Measurements from ENCODE around the gene ATXN7L1.
"Not testable (repeated sequence)": the region's sequence is repeated elsewhere in the genome, so short reads cannot be mapped to it uniquely, and the experiment has no call there.

Gene ATXN7L1

GRCh38 chr7:105860793-105861192, 15.6 kb downstream of the ATXN7L1 start:
- no peak for DNase-seq (ENCODE audit: low spot score)

DNA sequence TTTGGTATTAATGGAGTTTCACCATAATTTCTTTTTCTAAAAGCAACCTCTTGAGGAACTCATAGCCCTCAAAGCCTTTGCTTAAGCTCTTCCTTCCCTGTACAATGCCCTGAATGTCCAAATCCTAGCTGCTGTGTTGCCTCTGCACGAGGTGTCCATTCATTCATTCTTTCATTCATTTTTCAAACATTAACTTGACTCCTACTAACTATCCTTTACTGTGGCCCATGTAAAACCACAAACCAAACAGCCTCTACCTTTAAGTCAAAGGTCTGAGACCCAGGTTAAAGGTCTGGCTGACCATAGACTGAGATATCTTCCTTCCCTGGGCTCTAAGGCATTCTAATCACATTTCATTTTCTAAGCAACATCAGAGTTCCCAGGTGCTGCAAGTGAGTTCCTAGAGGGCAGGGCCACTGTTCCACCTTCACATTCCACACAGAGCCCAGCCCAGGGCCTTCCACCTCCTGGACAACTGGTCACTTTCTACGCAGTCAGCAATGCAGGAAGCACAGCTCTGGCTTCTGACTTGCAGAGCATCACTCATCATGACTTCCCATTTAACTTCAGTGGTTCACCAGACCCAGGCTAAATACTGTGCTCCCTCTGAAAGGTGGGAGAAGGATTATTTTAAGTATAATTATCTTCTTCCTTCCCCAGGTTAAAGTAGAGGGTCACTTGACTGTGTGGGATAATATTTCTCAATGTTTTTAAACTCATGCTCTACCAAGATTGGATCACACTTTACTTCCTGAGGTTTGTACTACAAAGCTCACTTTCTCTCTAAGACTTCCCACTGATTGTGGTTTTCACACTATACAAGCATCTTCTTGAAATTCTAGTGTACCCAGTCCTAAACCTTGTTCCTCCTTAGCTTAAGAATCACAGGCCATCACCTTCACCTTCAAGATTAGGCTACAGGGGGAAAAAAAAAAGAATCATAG, 19.1 kb downstream of the ATXN7L1 start:
- DNase-seq (ENCODE audit: low spot score), result no peak

DNA sequence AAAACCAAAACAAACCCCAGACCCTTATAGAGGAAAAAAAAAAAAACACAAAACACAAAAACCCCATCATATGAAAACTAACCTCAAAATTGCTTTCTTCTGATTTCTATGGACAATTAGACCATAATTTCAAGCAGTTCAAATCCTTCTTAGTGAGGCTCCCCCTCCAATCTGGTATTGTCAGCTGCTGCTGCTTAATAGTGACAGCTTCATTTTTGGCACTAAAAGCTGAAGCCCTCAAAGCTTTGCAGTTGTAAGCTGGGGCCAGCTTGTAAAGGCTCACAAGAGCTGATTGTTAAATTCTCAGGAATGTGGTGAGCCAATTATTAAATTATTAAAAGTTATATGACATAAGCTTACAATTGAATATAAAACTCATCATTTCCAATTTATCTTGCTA, 21.9 kb downstream of the ATXN7L1 start:
- no peak for DNase-seq (ENCODE audit: low spot score)

GRCh38 chr7:105853931-105854419, 22.4 kb downstream of the ATXN7L1 start:
- DNase-seq (ENCODE audit: low spot score), result no peak

DNA sequence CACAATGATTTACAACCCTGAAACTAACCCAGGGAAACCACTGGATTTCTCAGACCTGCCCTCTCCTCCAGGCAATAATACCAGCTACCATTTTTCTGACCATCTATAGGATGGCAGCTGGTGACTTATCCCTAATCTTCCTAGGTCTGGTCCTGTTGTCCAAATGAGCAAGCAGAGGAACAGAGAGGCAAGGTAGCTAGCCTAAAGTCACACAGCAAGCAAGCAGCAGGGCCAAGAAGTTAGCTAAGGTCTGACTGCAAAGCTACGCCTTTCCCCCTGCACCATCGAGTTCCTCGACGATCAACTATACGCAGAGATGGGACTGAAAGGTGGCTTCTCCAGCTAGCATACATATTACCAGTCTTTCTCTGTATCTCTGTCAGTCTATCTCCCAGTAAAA, 25.3 kb downstream of the ATXN7L1 start:
- DNase-seq (ENCODE audit: low spot score), result no peak

- no peak for DNase-seq (ENCODE audit: low spot score)
Measured at GRCh38 chr7:105849122-105849855, 27.1 kb downstream of the ATXN7L1 start.

- no peak for DNase-seq (ENCODE audit: low spot score)
Measured at GRCh38 chr7:105846404-105846803, 30.0 kb downstream of the ATXN7L1 start.

- not testable (repeated sequence) for DNase-seq (ENCODE audit: low spot score)
Measured at GRCh38 chr7:105844681-105845080, 31.7 kb downstream of the ATXN7L1 start.

GRCh38 chr7:105841866-105842265, 34.5 kb downstream of the ATXN7L1 start:
- no peak for DNase-seq (ENCODE audit: low spot score)

GRCh38 chr7:105840981-105841749, 35.2 kb downstream of the ATXN7L1 start:
- no peak for DNase-seq (ENCODE audit: low spot score)

DNA sequence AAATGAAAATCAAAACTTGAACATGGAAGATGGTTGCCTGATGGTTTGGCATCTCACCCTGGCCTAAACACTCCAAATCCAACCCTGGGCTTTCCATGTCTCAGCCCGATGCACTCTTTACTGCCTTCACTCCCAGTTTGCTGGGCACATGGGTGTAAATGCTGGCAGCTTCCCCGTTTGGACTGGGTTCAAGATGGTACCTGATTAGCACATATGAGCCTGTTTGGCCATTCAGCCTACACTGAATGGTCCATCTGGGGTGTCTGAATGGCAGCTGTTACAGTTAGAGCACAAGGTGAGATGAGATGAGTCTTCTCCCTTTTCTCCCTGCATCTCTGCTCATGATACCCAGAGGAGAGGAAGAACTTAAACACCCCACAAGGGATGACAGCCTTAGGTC, 37.1 kb downstream of the ATXN7L1 start:
- DNase-seq (ENCODE audit: low spot score), result no peak

DNA sequence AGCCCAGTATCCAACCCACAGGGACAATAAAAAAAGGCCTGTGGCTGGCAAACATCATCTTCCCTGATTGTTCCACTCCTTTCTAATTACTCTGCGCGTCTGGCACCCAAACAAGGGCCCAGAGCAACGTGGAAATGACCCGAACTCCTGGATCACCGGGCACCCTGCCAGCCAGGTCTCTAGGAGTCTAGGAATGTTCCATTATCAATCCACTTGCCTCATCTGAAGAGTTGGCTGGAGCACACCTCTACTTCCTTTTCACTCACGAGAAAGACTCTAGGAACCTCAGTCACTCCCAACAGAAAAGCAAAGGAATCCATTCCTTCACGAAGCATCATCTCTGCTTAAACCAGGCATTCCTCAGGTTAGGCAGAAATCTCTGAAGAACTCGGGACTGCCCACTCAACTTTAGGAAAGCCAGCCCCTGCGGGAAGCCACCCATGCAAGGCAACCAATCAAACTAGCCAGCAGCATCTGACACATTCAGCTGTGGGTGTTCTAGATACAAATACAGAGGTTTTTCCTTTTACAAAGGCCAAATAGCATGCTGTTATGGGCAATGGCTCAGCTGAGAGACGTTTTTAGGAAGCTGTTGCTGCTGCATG, 37.7 kb downstream of the ATXN7L1 start:
- DNase-seq (ENCODE audit: low spot score), result no peak

DNA sequence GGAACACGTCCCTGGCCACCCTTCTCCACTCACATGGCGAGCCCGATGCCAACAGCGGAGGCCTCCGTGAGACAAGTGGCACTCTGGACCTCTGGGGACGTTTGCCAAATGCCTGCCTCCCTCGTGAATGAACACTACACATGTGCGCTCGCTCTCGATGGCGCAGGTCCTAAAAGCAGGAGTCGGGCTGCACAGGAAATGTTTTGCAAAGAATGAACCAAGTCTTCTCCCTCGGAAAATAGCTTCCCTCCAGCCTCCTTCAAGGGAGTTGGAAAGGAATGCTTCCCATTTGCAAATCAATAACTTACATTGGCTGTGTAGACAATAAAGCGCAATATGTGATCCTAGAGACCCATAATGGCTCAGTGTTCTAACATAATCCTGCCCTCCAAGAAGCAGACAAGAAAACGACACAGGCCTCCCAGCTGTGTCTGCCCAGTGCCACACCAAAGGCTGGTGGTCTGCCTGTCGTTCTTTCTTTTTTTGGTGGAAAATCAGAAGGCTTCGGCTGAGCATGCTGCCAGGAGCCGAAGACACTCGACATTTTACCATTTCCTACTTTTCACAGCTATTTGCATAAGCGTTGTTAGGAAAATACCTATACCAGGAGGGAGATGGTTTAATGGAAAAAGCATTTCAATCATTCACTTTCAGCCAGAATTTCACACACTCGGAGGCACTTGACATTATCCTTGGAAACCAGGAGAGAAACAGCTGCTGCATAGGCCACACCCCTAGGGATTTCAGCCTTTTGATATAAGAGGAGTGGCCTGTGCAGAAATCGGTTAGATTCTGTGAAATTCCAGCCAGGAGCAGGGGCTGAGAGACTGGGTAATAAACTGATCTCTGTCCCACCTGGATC, 38.4 kb downstream of the ATXN7L1 start:
- no peak for DNase-seq (ENCODE audit: low spot score)

DNA sequence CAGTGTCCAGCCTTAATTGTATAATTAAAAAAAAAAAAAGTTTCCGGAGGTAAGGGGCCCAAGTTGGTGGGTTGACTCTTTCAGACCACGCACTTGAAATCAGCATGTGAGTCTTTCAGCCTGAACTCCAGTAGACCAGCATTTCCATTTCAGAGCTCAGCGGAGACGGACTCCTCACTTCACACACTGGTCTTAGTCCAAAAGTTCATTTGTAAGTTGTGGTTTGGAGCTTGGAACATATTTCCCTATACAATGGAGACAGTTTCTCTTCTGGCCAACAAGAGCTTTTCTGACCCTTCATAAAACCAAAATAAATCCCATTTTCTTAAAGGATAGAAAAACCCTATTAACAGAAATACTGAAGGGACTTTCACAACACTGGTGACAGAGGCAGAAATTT, 41.0 kb downstream of the ATXN7L1 start:
- no peak for DNase-seq (ENCODE audit: low spot score)

GRCh38 chr7:105831824-105832535, 44.4 kb downstream of the ATXN7L1 start:
- no peak for DNase-seq (ENCODE audit: low spot score)

DNA sequence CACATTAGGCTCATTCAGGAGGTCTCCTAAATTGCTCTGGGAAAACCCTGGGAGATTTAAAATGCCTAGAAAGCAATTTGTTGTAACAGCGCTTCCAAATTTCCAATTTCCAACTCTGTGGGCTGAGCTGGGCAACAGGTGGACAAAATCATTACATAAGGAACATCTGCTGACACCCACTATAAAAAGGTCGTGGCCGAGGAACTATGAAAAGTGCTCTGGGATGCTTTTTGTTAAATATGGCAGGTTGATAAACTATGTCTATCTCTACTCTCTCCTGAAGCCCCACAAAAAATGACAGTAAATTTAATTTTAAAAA, 45.1 kb downstream of the ATXN7L1 start:
- DNase-seq (ENCODE audit: low spot score), result no peak

GRCh38 chr7:105830405-105831301, 45.7 kb downstream of the ATXN7L1 start:
- DNase-seq (ENCODE audit: low spot score), result no peak

DNA sequence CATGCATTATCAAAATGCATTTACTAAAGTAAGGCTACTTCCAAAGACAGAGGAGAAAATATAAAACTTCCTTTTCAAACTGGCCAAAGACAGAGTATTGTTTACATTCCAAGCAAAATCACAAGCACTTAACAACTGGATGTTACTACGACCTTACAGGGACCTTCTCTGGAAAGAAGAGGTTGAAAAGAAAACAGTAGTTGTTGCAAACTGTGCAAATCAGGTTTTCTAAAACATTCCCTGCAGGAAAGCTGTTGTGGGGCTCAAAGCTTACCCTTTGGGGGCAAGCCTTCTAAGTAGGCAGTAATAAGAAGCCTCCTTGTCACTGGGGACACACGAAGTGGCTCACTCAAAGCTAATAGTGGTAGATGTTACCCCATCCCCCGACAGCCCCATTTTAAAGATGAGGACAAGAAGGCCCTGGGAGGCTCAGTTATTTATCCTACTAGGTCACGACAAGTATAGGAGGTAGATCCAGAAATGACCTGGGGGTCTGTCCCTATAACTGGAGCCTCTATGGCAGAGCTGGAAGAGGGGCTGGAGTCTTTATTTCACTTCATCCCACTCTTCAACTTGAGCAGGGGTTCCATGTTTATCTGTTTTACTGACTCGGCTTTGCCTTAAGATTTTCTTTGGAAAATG, 46.6 kb downstream of the ATXN7L1 start:
- DNase-seq (ENCODE audit: low spot score), result no peak

DNA sequence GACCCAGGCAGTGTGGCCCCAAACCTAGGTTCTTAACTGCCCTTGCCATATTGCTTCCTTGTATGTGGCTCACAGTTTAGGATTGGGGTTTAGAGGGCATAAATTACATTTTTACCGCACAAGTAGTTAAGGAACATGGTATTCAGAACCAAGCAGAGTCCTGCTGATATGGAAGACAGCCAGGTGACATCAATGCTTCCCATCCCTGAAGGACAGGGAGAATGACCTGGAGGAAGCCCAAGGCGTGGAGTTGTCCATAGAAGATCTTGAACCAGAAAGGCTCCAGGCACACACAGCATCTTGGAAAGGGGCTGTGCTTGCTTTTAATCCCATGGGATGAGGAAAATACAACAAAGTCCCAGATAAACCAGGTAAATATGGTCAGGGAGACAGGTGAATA, 48.3 kb downstream of the ATXN7L1 start:
- DNase-seq (ENCODE audit: low spot score), result no peak

Measured in hematopoietic multipotent progenitor cell treated with erythropoietin and hydrocortisone succinate and interleukin-3 and kit ligand, for 17 days (in vitro differentiated cells).